HG03442 (cell line): ENCODE results near the gene KIAA0513.

Experiments used
- ATAC-seq: cut with Tn5 transposase; IDR thresholded peaks from one replicate; pipeline ENCODE4 v1.9.1; 2021; ENCODE audit warnings: mild to moderate bottlenecking, moderate library complexity; ENCODE audit not compliant: unreplicated experiment

KIAA0513 gene

DNA sequence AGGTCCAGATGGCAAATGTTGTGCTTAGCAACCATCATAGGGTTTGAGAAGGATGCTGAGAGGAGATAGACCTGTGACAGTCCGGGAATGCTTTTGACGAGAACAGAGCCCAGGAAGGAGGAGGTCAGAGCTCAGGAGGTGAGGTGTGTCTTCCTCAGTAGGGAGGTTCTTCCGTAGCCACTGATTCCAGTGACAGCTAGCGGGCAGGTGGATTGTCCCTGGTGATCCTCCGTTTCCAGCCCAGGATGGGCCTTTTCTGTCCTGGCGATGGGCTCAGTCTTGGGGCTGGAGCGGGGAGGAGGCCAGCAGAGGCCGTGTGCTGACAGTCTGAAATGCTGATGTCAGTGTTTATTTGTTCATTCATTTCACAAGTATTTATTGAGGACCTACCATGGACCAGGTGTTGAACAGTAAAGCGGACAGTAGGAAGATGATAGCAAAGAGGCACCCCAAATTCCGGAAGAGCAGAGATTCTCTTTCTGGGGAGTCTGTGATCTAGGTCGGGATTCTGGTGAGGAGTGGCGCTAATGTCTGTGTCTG, 38.8 kb downstream of the KIAA0513 start:
- ATAC-seq, result no peak

DNA sequence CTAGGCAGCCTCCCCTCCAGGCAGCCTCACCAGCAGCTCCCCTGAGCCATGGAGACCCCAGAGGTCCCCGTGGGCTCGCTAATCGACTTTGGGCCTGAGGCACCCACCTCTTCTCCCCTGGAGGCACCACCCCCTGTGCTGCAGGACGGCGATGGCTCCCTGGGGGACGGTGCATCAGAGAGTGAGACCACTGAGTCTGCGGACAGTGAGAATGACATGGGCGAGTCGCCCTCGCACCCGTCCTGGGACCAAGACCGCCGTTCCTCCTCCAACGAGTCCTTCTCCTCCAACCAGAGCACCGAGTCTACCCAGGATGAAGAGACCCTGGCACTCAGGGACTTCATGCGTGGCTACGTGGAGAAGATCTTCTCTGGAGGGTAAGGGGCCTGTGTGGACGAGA, 39.4 kb downstream of the KIAA0513 start:
- no peak for ATAC-seq

DNA sequence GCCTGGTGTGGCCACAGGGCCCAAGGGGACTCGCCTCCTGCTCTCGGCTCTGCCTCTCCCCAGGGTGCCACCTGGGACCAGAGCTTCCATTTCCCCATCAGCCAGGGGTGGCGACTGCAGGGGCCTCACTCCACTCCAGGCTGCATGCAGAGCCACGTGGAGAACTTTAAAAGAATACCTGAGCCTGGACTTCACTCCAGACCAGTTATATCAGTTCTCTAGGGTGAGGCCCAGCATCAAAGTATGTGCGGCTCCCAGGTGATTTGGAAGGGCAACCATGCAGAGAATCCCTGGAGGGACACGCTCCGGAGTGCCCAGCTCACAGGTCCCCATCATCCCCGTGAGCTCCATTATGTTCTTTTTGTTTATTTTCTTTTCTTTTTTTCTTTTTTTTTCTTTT, 39.8 kb downstream of the KIAA0513 start:
- ATAC-seq, result no peak

DNA sequence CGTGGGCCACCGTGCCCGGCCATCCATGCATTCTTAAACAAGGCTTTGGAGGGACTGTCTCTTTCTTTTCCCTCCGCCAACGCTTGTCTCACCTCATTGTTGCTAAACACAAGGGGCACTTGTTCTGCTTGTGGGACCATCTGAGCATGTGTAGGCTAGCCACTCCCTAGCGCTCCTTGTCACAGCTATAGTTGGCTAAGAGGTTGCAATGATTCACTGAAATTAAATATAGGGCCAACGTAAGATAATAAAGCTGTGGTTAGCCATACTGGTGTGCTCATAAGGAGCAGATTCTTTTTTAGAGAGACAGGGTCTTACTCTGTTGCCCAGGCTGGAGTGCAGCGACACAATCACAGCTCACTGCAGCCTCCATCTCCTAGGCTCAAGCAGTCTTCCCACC, 41.2 kb downstream of the KIAA0513 start:
- ATAC-seq, result no peak

DNA sequence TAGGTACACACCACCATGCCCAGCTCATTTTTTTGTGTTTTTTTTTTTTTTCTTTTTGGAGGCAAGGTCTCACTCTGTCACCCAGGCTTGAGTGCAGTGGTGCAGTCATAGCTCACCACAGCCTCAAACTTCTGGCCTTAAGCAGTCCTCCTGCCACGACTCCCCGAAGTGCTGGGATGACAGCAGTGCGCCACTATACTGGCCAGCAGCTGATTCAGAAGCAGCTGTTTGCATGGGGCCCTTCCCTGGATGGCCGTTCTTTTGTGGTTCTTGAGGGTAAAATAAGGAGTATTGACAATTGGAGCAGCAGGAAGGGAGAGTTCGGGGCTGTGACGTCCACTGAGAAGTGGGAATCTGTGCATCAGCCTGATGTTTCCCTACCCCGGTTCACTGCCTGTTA, 41.6 kb downstream of the KIAA0513 start:
- no peak for ATAC-seq

DNA sequence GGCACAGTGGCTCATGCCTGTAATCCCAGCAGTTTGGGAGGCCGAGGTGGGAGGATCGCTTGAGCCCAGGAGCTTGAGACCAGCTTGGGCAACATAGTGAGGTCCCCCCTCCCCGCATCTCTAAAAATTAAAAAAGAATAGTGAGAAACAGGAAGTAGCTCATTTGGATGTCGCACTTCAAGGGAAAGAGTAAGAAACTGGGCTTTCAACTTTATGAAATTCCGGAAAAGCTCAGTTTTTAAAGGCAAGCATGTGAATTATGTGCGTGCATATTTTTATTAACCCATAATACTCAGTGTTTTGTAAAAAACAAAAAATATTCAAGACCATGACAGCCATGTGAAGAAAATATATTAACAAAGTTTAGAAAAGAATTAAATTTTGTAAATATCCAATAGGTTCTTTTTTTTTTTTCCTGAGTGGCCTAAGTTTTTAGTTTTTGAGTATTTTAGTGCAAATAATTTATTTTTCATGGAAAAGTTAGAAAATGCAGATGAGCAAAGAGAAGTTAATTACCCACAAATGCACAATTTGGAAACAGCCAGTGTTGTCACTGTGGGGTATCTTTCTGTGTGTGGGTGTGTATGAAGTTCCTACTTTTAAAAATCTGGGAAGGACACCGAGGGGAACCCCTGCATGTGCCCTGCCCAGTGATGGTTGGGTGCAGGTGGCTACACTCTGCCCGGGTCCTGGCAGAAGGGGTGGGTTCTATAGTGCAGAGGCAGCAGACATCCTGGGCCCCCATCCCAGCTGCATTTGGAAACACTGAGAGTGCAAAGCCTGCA, 44.7 kb downstream of the KIAA0513 start:
- no peak for ATAC-seq

DNA sequence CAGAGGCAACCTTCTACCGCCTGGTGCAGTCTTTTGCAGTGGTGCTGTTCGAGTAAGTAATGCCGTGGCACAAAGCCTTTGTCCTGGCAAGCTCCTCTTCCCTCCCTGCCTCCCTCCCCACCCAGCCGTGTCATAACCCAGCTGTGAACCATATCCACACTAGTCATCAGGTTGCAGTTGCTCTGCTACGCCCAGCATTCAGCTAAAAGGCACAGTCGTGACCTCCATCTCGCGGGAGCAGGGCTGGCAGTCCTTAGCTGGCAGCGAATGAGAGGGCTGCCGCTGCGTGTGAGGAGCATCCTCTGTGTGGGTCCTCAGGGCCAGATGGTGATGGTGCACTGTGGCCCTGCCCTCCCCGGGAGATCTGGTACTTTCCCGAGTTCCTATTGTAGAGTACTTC, 45.4 kb downstream of the KIAA0513 start:
- no peak for ATAC-seq

DNA sequence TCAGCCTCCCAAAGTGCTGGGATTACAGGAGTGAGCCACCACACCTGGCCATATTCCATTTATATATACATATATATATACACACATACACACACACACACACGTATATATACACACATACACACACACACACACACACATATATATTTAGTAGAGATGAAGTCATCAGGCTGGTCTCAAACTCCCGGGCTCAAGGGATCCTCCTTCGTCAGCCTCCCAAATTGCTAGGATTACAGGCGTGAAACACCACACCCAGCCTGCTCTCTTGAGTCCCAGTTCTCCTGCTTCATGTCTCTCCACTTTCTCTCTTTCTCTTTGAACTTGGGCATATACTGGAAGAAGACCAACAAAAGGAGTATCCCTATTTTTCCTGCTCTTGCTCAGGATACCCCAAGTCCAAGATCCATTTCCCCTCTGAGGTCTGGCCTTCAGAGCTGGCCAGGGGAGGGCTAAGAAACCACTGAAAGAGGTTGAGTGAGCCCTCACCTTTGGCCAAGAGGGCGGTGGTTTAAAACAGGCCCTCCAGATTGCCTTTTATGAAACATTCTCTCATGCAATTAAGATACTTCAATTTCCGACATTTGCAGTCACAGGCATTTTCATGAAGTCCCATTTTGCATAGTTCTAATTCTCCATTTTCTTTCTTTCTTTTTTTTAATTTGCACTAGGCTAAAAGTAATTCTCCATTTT, 46.8 kb downstream of the KIAA0513 start:
- ATAC-seq, result no peak

DNA sequence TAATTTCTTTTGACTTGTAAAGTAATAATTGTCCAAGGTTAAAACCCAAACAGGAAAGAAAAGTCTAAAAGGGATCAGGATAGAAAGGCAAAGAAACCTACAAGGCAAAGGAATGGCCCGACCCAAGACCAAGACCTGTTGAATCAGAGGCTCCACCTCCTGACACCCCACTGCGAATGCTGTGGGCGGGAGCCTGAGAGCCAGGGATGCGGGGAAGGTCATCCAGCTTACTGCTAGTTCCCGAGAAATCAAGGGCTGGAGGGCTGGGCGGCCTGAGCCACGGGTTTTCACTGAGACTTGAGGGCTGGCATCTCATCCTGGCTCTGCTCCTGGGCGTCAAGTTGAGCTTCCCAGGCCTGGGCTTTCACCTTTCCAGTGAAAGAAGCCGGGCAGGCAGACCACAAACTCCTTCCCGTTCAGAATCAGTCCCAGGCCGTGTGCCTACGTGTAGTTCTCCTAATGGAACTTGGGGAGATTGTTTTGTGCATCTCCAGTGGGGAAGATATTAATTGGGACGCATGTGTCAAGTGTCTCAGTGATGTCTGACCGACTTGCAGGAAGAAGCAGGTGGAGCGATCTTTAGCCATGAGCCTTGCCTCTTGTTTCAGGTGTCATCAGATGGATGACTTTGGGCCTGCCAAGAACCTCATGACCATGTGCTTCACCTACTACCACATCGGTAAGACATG, 47.8 kb downstream of the KIAA0513 start:
- ATAC-seq, result no peak

DNA sequence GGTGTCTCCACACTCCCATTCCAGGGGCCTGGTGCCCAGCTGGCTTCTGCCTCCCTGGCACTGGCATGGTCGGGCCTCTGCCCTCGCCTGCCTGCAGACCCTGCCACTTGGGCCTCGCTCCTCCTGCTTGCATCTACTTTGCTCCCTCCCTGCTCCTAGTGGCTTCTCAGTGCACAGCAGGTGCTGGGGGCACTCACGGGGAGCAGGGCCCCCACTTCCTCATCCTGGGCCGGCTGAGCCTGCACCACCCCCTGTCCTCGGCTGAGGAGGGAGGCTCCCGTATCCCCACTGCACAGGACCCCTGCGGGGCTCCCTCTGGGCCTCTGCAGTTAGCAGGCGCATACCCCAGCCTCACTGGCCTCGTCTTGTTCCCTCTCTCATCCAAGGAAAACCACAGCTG, 49.4 kb downstream of the KIAA0513 start:
- no peak for ATAC-seq

DNA sequence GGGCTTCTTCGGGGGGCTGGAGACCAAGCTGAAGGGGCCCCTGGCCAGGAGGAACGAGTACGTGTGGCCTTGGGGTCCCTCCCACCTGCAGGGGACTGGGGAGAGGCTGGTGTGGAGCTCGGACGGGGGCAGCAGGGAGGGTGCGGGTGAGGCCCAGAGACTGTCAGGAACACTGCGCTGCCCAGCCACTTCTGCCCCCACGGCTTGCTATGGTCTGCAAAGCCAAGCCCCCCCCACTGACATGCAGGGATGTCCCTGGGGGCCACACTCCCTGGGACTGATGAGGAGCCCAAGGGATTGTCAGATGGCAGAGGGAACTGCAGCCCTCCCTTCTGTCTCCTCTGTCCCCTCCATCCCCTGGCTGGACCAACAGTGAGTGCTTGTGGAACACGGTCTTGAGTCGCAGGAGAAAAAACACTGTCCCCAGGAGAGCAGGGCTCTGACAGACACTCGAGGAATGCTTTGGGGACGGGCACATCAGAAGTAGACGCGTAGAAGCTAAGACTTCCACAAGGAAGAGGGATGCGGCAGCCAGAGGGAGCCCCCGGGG, 50.1 kb downstream of the KIAA0513 start:
- no peak for ATAC-seq

DNA sequence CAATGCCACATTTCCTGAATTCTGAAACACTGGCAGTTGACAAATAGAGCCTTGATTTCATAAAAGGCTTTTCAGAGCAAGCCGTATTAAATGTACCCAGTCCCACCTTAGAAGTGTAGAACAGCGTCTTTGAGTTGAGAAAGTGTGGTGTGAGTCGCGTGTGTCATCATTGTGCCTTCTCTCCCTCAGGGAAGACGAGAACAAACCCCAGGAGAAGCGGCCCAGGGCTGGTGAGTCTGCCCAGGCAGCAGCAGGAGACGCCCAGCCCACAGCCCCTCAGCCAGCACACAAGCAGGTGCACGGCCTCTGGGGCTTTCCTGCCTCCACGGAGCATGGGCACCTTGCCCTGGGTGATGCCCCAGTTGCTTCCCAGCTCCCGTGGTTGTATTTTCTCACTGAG, 50.6 kb downstream of the KIAA0513 start:
- ATAC-seq, result no peak

DNA sequence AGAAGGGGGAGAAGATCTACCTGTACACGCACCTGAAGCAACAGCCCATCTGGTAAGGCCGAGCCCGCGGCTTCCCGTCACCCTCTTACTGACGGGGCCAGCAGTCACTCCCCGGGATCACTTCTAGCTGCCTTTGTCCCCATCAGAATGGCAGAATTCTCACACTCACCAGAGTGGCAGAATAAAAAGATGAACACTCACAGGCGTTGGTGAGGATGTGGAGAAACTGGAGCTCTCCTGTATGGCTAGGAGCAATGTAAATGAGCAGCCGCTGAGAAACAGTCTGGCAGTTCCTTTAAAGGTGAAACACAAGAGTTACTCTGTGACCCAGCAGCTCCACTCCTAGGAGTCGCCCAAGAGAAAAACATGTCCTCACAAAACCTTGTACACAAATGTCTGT, 51.4 kb downstream of the KIAA0513 start:
- no peak for ATAC-seq

DNA sequence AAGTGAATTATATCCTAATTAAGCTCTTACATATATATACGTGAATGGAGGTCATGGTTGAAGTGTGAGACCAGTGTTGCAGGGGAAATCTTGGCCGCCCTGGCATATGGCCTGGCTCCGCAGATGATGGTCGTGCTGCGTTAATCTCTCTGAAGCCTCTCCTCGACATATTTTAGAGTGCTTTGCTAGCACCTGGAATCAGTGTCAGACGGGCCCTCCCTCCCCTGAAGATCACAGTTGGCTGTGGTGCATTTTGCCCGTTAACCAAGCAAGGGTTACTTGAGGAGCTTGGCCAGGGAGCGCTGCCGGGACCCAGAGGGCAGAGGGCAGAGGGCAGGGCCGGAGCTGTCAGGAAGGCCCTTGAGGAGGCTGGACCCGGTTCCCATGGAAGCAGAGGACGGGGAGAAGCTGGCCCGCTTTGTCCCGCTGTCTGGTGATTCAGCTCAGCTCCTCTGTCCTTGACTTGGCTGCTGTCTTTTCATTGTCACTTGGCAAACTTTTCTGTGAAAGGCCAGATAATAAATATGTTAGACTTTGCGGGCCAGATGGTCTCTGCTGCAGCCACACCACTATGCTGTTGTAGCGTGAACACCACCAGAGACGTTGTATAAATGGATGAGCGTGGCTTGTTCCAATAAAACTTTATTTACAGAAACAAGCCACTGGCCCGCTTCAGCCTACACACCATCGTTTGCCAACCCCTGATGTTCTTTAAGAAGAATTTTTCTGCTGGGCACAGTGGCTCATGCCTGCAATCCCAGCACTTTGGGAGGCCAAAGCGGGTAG, 52.4 kb downstream of the KIAA0513 start:
- ATAC-seq, result no peak

DNA sequence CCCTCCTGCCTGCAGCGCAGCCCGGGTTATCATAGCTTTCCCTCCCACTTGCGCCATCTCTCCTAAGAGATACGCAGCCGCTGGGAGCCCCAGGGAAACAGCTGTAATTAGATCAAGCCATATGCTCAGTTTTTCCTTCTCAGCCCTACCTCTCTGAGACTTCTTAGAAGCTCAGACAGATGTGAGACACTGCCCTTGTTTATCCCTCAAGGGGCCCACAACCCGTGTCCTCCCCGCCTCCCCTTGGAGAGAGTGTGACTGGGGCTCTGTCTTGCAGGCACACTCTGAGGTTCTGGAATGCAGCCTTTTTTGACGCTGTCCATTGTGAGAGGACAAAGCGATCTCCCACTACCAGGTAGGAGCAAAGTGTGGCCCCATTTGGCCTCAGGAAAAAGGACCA, 53.4 kb downstream of the KIAA0513 start:
- no peak for ATAC-seq

DNA sequence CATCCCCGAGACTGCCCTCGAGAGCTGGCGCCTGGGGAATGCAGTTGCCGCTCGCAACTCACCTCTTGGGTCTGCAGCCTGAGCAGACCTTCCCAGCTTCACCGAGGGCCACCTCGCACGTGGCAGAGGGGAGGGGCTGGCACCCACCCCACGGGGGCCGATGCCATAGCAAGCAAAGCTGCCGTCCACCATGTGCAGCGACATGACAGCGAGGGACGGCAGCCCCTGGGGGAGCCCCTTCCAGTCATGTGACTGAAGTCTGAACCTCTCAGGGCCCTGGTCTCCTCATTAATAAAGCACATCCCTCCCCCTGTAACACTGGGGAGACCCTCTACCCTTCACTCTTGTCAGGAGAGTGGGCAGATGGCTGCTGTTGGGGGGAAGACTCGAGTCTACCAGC, 54.2 kb downstream of the KIAA0513 start:
- no peak for ATAC-seq

DNA sequence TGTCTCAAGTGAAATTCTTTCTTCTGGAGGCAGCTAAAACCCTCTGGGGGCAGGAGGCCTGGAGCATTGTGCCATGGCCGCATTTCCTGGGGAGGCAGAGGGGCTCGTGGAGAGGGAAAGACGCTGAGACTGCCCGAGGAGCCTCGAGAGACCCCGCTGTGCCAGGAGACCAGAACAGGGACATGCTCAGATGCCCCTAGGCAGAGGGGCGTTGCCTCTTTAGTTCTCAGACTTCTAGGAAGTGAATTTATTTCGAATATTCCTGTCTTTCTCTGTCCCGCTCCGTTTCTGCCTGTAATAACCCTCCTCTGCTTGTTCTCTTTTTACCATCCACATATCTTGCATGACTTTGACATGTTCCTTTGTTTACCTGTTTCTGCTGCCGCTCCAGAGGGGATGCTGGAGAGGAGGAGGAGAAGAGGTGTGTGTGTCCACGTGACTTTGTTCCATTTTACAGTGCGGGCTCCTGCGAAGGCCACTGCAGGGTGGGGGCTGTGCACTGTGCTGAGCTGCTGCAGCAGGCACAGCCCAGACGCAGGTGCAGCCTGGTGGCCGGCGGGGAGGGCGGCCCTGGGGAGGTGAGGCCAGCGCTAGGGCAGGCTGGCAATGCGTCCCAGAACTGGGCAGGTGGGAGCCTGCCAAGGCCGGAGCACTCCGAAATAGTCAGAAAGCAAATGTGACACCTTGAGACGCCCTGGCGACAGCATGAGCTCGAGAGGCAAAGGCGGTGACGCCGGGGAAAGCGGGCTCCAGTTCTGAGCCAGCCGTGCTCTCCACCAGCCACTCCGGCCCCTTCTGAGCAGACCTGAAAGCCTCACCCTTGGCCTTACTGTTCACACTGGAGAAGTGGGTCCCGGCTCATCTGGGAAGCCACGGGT, 54.8 kb downstream of the KIAA0513 start:
- ATAC-seq, result no peak

DNA sequence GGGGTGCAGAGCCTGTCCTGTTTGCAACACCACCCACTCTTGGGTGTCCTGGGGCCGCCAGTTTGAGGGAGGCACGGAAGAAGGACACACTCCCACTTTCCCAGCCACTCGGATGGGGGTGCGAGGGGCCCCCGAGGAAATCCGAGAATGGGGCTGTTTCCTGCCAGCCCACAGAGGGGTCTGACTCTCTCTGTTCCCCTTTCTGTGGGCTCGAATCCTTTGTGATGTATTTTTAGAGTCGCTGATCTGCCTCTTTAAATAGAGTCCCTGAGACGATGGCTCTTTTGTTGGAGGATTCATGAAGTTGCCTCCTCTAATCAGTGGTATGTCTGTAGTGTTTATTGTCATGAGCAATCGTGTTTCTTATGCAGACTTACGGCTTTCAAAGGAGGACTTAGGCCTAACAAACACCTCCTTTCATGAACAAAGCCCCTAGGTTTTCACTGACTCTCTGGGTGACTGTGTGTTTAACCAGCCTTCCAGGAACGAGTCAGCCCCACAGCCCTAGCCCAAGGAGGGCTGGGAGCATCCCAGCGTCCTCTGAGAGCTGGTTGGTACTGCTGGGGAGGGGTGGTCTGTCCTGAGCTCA, 55.5 kb downstream of the KIAA0513 start:
- no peak for ATAC-seq

DNA sequence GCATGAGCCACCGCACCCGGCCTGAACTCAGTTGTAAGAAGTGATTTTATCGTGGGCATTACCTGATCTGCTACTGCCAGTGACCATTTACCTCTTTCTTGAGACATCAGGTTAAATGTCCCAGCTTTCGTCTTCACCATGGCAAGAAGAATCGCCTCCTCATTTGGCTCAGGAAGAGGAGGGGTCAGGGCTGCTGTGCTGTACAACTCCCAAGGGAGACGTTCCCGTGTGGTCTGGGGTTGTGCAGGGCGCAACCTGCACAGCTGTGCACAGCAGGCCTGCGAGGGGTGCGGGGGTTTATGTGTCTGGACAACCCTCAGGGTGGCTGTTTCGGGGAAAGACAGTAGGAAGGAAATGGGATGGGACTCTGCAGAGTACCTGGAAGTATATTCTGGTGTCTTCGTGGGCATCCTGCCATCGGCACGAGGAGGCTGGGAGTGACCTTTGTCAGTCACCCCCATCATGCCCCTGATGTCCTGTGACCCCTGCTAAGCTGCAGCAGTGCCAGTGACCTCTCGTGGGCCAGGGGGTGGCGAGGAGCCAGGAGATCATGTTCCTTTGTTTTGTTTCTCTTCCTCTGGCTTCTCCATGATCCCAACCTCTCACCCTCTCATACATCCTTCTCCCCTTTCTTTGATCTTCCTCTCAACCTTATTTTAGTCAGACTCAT, 57.4 kb downstream of the KIAA0513 start:
- ATAC-seq, result no peak
